HL-60/S4 treated with retinoic acid at 250 ng/mL for 4 days and 3 days (cell line): ENCODE data around the gene PDIA3.
"Not testable (repeated sequence)": the region's sequence is repeated elsewhere in the genome, so short reads cannot be mapped to it uniquely, and the experiment has no call there.

Experiments used
- in situ Hi-C: fragments of 300-500 bp; cut with MboI; formaldehyde crosslinking; loops from 2 replicates; pipeline ENCODE4 v1.7.0; 2022; ENCODE audit warnings: low sequenced_read_pairs

The PDIA3 gene

GRCh38 chr15:43746245-43746902 lies at the start of gene PDIA3:
Gene PDIA3, plus strand, starts transcription at chr15:43746438. Its CDS starts 102 bp downstream, at chr15:43746540.
- in situ Hi-C loops: not testable (repeated sequence)

- in situ Hi-C loops: no loop called here
Observed at GRCh38 chr15:43702174-43702573, 44.1 kb upstream of the PDIA3 start.

DNA sequence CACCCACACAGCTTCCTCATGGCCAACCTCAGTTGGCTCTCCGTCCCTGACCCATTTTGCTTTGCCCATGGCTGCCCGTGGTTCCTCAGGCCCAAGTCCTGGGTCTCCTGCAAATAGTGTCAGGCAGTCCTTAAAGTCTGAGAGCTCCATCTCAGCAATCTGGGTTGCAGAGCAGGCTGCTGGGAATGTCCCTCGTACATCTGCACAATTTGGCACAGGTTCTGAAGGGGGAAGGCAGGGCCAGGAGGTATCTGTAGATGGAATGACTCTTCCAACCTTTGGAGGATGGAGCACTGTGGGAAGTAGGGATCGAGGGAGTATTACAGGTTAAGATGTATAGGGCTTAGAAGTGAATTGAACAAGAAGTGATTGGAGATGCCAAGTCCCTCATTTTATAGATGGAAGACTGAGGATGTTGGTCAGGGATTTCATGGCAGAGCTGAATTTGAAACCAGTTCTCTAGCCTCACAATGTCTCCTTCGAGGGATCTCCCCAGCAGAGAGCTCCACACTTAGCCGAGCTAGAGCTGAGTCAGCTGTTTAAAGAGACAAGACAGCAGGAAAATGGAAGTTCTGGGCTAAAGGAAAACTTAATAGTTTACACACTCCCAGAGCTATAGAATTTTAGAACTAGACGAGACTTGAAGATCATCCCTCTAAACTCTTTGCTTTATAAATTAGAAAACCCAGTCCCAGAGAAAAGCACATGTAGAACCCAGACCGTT lies 43.4 kb upstream of the PDIA3 start:
- in situ Hi-C loops: no loop called here

DNA sequence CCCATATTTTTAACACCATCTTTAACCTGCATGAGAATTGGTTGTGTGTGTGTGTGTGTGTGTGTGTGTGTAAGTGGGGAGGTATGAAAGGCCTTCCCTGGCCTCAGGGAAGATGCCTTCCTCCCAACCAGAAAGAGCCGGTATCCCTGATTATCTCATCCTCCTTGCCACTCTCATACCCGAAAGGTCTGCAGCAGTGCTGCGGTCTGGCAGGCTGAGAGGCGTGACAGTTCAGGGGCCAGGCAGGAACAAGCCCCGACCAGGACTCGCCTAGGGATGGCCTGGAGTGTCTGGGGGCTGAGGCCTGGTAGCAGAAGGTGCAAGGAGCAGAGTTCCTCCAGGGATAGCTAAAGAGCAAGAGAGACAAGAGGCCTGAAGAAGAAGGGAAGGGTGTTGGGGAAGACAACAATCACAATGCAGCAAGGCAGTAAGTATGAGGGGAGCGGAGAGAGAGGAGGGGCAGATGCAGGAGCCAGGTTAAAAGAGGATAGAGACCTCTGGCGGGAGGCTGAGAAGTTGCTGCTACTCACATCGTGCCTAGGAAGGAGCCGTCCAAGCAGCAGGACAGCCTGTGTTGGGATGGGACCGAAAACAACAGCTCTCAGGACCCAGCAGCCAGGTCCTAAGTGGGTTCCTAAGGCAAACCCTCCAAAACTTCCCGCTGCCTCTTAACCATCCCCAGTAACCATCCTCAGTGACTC lies 35.7 kb upstream of the PDIA3 start:
- in situ Hi-C loops: not testable (repeated sequence)

DNA sequence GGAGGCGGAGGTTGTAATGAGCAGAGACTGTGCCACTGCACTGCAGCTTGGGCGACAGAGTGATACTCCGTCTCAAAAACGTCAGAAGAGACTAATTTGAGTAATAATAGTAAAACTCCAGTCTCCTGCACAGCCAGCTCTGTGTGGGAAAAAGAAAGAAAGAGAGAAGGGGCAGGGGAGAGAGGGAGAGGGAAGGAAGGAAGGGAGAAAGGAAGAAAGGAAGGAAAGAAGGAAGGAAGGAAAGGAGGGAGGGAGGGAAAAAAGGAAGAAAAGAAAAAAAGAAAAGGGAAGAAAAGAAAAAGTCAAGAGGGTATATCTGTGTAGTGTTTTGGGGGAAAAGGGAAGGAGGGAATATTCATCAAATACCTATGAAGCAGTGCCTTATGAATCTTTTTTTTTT lies 23.1 kb upstream of the PDIA3 start:
- in situ Hi-C loops: no loop called here

DNA sequence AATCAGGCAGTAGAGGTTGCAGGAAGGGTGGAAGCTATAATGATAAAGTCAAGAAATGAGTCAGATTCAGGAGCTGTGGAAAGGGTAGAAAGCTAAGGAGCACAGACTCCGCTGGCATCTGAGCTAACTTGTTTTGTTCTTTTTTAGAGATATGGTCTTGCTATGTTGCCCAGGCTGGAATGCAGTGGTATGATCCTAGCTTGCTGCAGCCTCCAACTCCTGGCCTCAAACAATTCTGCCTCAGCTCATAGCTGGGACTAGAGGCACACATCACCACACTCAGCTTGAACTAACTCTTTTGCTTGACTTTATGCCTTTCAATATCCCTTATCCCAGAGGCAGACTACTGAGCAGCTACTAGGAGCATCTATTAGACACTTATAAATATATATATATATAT lies 19.9 kb upstream of the PDIA3 start:
- in situ Hi-C loops: not testable (repeated sequence)

DNA sequence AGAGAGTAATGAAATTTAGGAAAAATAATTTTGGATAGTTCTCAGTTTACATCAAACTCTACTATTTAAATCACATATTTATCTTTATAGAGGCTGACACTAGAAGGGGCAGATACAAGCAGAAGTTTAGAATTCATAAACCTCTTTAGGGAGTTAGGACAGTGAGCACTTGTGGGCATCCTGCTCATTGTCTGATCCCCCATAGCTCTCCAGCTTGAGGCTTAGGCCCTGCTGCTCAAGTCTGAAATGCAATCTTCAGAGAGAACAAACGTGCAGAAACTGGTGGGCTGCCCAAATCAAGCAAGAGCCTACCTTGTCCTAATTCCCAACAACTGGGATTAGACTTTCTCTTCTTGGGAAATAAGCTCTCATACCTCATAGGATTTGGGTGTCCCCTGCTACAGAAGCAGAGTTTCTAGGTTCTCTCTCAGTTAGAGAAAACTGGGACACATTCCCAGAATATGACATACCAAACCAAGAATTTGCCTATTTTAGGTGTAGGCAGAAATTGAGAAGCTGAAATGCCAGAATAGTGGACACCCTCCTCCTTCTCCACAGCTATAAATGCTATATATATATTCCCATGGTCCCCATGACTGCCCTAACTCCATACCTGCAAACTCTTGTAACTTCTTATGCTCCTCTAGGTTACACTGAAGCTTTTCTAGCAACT lies 18.0 kb upstream of the PDIA3 start:
- in situ Hi-C loops: not testable (repeated sequence)

DNA sequence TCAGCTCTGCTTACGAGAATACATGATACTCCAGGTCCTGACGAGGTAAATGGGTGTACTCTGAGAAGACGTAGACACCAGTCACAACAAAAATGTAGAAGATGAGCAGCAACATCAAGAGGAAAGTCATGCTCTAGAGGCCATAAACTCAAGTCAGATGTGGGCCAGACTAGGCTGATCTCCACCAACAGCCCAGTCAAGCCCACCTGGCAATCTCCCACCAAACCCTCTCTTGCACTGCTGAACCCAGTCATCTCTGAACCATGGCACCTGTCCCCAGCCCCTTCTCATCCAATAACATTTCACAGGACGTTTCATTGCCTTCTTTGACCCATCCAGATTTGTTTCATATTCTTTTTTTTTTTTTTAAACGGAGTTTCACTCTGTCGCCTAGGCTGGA lies 10.8 kb upstream of the PDIA3 start:
- in situ Hi-C loops: no loop called here

DNA sequence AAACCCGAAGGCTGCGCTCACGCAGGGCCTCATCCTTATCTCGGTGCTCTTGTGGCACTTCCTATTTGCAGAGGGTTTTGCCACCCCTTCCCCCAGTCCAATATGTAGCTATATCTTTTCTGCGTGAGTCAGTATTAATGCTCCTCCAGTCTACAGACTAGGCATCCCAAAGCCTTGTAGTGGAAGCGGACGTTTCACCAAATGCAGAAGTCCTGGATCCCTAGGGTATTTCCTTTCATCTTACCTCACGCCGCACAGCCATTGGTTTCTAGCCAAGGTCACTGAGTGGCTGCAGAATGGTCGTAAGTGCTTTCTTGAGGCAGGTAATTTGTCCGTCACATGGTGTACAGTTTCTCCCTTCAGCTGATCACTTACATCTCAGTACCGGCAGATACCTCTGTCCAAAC lies 668 bp downstream of the PDIA3 start:
- in situ Hi-C loops: not testable (repeated sequence)

GRCh38 chr15:43748376-43748775 lies 2.1 kb downstream of the PDIA3 start:
- in situ Hi-C loops: no loop called here

- in situ Hi-C loops: no loop called here
Observed at GRCh38 chr15:43749690-43750345, 3.6 kb downstream of the PDIA3 start.

DNA sequence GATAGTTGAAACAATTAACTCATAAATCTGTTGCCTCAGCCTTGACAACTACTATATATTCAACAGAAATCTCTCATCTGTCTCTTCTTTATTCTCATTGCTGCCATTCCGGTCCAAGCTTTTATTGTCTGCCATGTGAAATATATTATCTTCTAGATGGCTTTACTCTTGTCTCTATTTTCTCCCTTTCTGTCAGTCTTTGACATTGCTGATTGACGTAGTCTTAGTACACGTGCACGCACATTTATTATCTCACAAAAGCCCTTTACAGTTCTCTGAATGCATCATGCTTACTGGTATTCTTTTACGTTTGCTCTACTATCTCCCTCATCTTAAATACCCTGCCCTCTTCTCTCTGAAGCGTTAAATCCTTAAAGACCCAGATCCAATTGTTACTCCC lies 5.6 kb downstream of the PDIA3 start:
- in situ Hi-C loops: no loop called here

- in situ Hi-C loops: no loop called here
Observed at GRCh38 chr15:43762824-43763223, 16.6 kb downstream of the PDIA3 start.

DNA sequence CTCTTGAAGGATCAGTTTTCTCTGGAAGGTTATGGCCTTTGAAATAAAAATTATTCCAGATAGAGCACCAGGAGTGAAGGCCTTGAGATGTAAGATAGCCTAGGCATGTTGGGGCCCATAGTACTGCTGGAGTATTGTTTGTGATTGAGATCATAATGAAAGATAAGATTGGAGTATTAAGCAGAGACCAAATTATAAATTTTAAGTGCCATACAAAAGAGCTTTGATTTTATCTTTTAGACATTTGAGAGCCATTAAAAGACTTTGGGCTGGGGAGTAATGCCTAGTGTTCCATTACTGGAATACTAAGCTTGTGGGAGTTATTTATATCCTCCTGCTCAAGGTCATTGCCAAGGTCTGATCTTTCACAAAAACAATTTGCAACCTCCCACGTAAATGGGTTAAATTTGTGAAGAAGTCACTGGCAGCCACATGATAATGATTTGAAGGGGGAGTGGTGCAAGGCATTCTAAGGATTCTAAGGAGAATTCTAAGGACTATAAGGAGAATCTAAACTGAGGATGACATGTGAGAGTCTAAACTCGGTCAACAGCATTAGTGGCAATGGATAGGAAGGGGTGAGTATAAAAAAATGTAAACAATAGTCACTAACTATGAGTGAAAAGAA lies 17.7 kb downstream of the PDIA3 start:
- in situ Hi-C loops: no loop called here

DNA sequence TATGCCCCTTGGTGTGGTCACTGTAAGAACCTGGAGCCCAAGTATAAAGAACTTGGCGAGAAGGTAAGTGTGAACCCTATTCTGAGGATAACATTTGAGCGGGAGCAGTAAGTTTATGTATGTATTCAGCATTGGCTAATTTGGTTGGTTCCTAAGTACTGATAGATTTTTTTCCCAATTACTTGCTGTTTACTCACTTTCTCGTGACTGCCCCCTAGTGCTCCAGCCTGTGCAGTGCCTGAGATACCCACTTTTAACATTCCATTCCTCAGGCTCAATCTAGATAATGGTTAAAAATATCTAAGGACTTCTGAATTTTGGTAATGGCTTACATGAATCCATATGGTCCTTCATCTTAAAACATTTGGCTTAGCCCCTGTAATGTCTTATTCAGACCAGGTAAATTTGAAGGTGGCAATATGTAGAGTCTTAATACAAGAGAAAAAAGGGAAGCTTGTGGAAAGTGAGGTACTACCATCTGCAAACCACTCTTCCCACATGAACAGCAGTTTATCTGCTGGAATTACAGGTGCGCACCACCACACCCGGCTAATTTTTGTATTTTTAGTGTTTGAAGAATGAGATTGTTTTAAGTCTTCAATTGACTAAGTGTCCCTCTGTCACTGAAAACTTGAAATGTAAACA lies 23.5 kb downstream of the PDIA3 start:
- in situ Hi-C loops: no loop called here

- in situ Hi-C loops: no loop called here
Observed at GRCh38 chr15:43771816-43772215, 25.6 kb downstream of the PDIA3 start.

GRCh38 chr15:43772624-43773023 lies 26.4 kb downstream of the PDIA3 start:
- in situ Hi-C loops: no loop called here

GRCh38 chr15:43774062-43774461 lies 27.8 kb downstream of the PDIA3 start:
- in situ Hi-C loops: no loop called here

DNA sequence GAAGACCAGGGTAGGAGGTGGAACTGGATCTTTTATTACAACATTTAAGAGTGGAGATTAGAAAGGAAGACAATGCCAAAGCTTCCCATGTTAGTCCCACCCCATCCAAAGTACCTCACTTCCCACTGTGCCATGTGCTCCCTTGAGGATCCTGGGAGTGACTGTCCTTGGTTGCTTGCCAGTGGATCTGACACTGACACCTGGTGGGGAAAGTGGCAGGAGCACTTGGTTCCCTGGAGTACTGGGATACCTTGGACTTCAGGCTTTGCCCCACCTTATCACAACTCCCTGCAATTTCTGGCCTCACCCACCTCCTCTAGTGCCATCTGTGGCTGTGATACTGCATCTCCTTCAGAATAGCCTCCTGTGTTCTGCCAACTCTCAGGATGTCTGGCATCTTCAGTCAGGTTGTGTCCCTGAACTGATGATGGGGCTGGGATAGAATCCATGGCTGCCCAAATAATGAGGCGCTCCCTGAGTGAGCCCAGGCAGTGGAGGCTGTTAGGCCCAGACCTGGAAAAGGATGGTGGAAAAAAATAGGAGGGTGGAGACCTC lies 29.2 kb downstream of the PDIA3 start:
- in situ Hi-C loops: no loop called here
